H9 (cell line): ENCODE results near the gene WASF3. TPM values are rescaled to one million over a fixed set of nuclear protein-coding genes. Genes with fewer than 3 reads are reported as not detected.
"Not testable (repeated sequence)": the region's sequence is repeated elsewhere in the genome, so short reads cannot be mapped to it uniquely, and the experiment has no call there.

ENCODE experiments used
- DNase-seq: peaks from one replicate; pipeline ENCODE4 v3.0.0-alpha.2; 2017
- H2AFZ ChIP-seq: one replicate; pipeline ENCODE4 v1.6.1; 2013; ENCODE audit warnings: mild to moderate bottlenecking, low read length, control low read depth, moderate library complexity
- H2AK5ac ChIP-seq: 2 replicates; pipeline ENCODE4 v1.6.1; 2013; ENCODE audit warnings: low read length, control low read depth, mixed read lengths; ENCODE audit not compliant: insufficient read length
- H2BK120ac ChIP-seq: one replicate; pipeline ENCODE4 v1.6.1; 2013; ENCODE audit warnings: low read depth, mild to moderate bottlenecking, low read length, control low read depth, inconsistent platforms; ENCODE audit not compliant: poor library complexity, severe bottlenecking
- H2BK12ac ChIP-seq: 2 replicates; pipeline ENCODE4 v1.6.1; 2013; ENCODE audit warnings: low read length, control low read depth, mixed read lengths, low read depth; ENCODE audit not compliant: insufficient read length
- H2BK15ac ChIP-seq: 2 replicates; pipeline ENCODE4 v1.6.1; 2013; ENCODE audit warnings: low read depth, low read length, control low read depth
- H2BK20ac ChIP-seq: one replicate; pipeline ENCODE4 v1.6.1; 2013; ENCODE audit warnings: low read depth, mild to moderate bottlenecking, low read length, control low read depth, inconsistent platforms; ENCODE audit not compliant: poor library complexity, severe bottlenecking
- H2BK5ac ChIP-seq: 2 replicates; pipeline ENCODE4 v1.6.1; 2013; ENCODE audit warnings: low read length, control low read depth, mixed read lengths; ENCODE audit not compliant: insufficient read length
- H3K14ac ChIP-seq: 2 replicates; pipeline ENCODE4 v1.6.1; 2013; ENCODE audit warnings: low read length, control low read depth; ENCODE audit not compliant: insufficient read depth
- H3K18ac ChIP-seq: 2 replicates; pipeline ENCODE4 v1.6.1; 2013; ENCODE audit warnings: low read depth, mild to moderate bottlenecking, mixed read lengths, low read length, control low read depth; ENCODE audit not compliant: insufficient read length
- H3K23ac ChIP-seq: 2 replicates; pipeline ENCODE4 v1.6.1; 2013; ENCODE audit warnings: low read length, control low read depth, mixed read lengths, low read depth; ENCODE audit not compliant: insufficient read length
- H3K23me2 ChIP-seq: 2 replicates; pipeline ENCODE4 v1.6.1; 2013; ENCODE audit warnings: low read depth, mild to moderate bottlenecking, mixed read lengths, low read length, control low read depth; ENCODE audit not compliant: insufficient read length, poor library complexity, severe bottlenecking
- H3K27ac ChIP-seq: 2 replicates; pipeline ENCODE4 v1.5.1; 2013; ENCODE audit warnings: low read length, control low read depth, mixed read lengths, low read depth; ENCODE audit not compliant: insufficient read length
- H3K27me3 ChIP-seq: 2 replicates; pipeline ENCODE4 v1.6.1; 2013; ENCODE audit warnings: low read length, control low read depth, inconsistent platforms; ENCODE audit not compliant: insufficient read depth
- H3K4ac ChIP-seq: 2 replicates; pipeline ENCODE4 v1.6.1; 2013; ENCODE audit warnings: low read depth, mild to moderate bottlenecking, control low read depth, inconsistent platforms, low read length, moderate library complexity
- H3K4me1 ChIP-seq: 2 replicates; pipeline ENCODE4 v1.6.1; 2013; ENCODE audit warnings: low read length, control low read depth, inconsistent platforms; ENCODE audit not compliant: insufficient read depth
- H3K4me2 ChIP-seq: 2 replicates; pipeline ENCODE4 v1.6.1; 2013; ENCODE audit warnings: low read length, control low read depth, mixed read lengths; ENCODE audit not compliant: insufficient read length, insufficient read depth
- H3K56ac ChIP-seq: 2 replicates; pipeline ENCODE4 v1.6.1; 2013; ENCODE audit warnings: low read depth, mild to moderate bottlenecking, mixed read lengths, low read length, control low read depth; ENCODE audit not compliant: insufficient read length
- H3K79me1 ChIP-seq: 2 replicates; pipeline ENCODE4 v1.6.1; 2013; ENCODE audit warnings: low read depth, mild to moderate bottlenecking, moderate library complexity, low read length, control low read depth, inconsistent platforms; ENCODE audit not compliant: insufficient read depth, poor library complexity, severe bottlenecking
- H3K79me2 ChIP-seq: 2 replicates; pipeline ENCODE4 v1.6.1; 2013; ENCODE audit warnings: low read length, control low read depth, inconsistent platforms; ENCODE audit not compliant: insufficient read depth
- H3K9ac ChIP-seq: 2 replicates; pipeline ENCODE4 v1.6.1; 2013; ENCODE audit warnings: low read length, control low read depth, mixed read lengths; ENCODE audit not compliant: insufficient read length; ENCODE audit errors: extremely low read depth
- H3K9me3 ChIP-seq: one replicate; pipeline ENCODE4 v1.6.1; 2013; ENCODE audit warnings: low read depth, low read length, inconsistent platforms; ENCODE audit not compliant: control insufficient read depth
- H3T11ph ChIP-seq: one replicate; pipeline ENCODE4 v1.6.1; 2013; ENCODE audit warnings: mild to moderate bottlenecking, low read length, control low read depth, inconsistent platforms
- H4K20me1 ChIP-seq: one replicate; pipeline ENCODE4 v1.6.1; 2013; ENCODE audit not compliant: control insufficient read depth, insufficient read length, insufficient read depth
- H4K5ac ChIP-seq: 2 replicates; pipeline ENCODE4 v1.6.1; 2013; ENCODE audit warnings: low read depth, mild to moderate bottlenecking, mixed read lengths, low read length, control low read depth; ENCODE audit not compliant: insufficient read length
- H4K8ac ChIP-seq: replicated peaks from 2 replicates; pipeline ENCODE4 v1.6.1; 2013; ENCODE audit warnings: low read length, control low read depth, mixed read lengths, low read depth; ENCODE audit not compliant: insufficient read length
- H4K91ac ChIP-seq: 2 replicates; pipeline ENCODE4 v1.6.1; 2013; ENCODE audit warnings: low read depth, mild to moderate bottlenecking, moderate library complexity, mixed read lengths, low read length, control low read depth; ENCODE audit not compliant: insufficient read length
- H3K27ac Mint-ChIP-seq, 3 experiments: 2 replicates in 2 of 3; 3 replicates in 1 of 3; pipeline ENCODE4 v1.8.0; 2020 to 2021; ENCODE audit warnings: mixed read lengths in 3 of 3, mild to moderate bottlenecking in 1 of 3, moderate library complexity in 1 of 3
- H3K27me3 Mint-ChIP-seq: 2 replicates; pipeline ENCODE4 v1.8.0; 2021; ENCODE audit warnings: low read depth, mild to moderate bottlenecking, moderate library complexity, mixed read lengths
- H3K36me3 Mint-ChIP-seq, 3 experiments: 2 replicates in 2 of 3; 3 replicates in 1 of 3; pipeline ENCODE4 v1.8.0; 2020 to 2021; ENCODE audit warnings: low read depth in 3 of 3, mixed read lengths in 3 of 3; ENCODE audit not compliant: insufficient read depth in 1 of 3
- H3K4me1 Mint-ChIP-seq, 2 experiments: 2 replicates each; pipeline ENCODE4 v1.8.0; 2020; ENCODE audit warnings: mixed read lengths in 2 of 2
- H3K4me3 Mint-ChIP-seq, 2 experiments: 2 replicates in 1 of 2; 3 replicates in 1 of 2; pipeline ENCODE4 v1.8.0; 2020 to 2021; ENCODE audit warnings: mild to moderate bottlenecking in 2 of 2, mixed read lengths in 2 of 2, moderate library complexity in 1 of 2
- H3K9me3 Mint-ChIP-seq, 2 experiments: 2 replicates in 1 of 2; 3 replicates in 1 of 2; pipeline ENCODE4 v1.8.0; 2020; ENCODE audit warnings: mild to moderate bottlenecking in 2 of 2, mixed read lengths in 2 of 2, moderate library complexity in 1 of 2
- WGBS: extraction: QIAGEN DNeasy Blood & Tissue Kit; methylation state at CpG from one replicate; pipeline ENCODE4 v1.1.7; 2013; ENCODE audit warnings: missing lambda C conversion rate, low lambda C conversion rate, mixed read lengths; ENCODE audit not compliant: insufficient read length; ENCODE audit errors: extremely low coverage; 5-methylcytosine and 5-hydroxymethylcytosine counted together
- total RNA-seq: library from RNA; stranded (reverse); gene quantifications from 2 replicates; pipeline ENCODE4 v1.2.1, GENCODE V29; 2021

WASF3 gene
- total RNA-seq, 1 experiment from 2014 or later: 22.2 TPM

- not testable (repeated sequence) for H3K23ac ChIP-seq, H4K5ac ChIP-seq, H3K27me3 ChIP-seq, H3T11ph ChIP-seq, H3K27ac Mint-ChIP-seq, H3K4me1 ChIP-seq, H2AK5ac ChIP-seq, H3K56ac ChIP-seq, H3K14ac ChIP-seq, H3K9ac ChIP-seq, H3K27ac ChIP-seq, H4K20me1 ChIP-seq, H2BK5ac ChIP-seq, H3K4ac ChIP-seq, H3K79me1 ChIP-seq, H3K9me3 ChIP-seq, H3K4me2 ChIP-seq, H3K4me1 Mint-ChIP-seq, H3K4me3 Mint-ChIP-seq, H4K8ac ChIP-seq, H2BK15ac ChIP-seq, H2BK120ac ChIP-seq, H3K27me3 Mint-ChIP-seq, DNase-seq, H2AFZ ChIP-seq, H3K79me2 ChIP-seq, H4K91ac ChIP-seq, H2BK20ac ChIP-seq, H2BK12ac ChIP-seq, H3K18ac ChIP-seq, H3K23me2 ChIP-seq
- no CpG with 5 or more reads among the region's 8 CpGs for WGBS
- Mint-ChIP-seq H3K36me3 (peaks cover 28 to 63% (median 35%) of the 10 kb centered on the region in 3 experiments), H3K9me3 (peaks cover 25 to 52% of the 10 kb centered on the region in 2 experiments)
These were observed 78.6 kb downstream of the WASF3 start for GRCh38 chr13:26636073-26636472.
